Esophagus squamous epithelium (tissue), 5 donors: ENCODE measurements around the gene MBD4. TPM values are rescaled to one million over a fixed set of nuclear protein-coding genes. Genes with fewer than 3 reads are reported as not detected.

Experiments used
- DNase-seq: peaks from one replicate; lab custom pipeline; 2025; lab: John Stamatoyannopoulos, UW
- H3K27ac ChIP-seq, 4 donors: fragments of 200-600 bp; sonication (generic); one replicate each; pipeline ENCODE4 v1.5.1; 2016 to 2019; ENCODE audit warnings: mild to moderate bottlenecking in 1 of 4
- H3K27me3 ChIP-seq, 4 donors: fragments of 200-600 bp; sonication (generic); 1 replicate in 3 of 4; 2 replicates in 1 of 4; pipeline versions ENCODE4 v1.5.1 to v1.6.0; 2017 to 2021; ENCODE audit warnings: antibody characterized with exemption in 1 of 4
- H3K36me3 ChIP-seq, 3 donors: fragments of 200-600 bp; sonication (generic); one replicate each; pipeline ENCODE4 v1.5.1; 2016 to 2019
- H3K4me1 ChIP-seq, 3 donors: fragments of 200-600 bp; sonication (generic); one replicate each; pipeline ENCODE4 v1.5.1; 2017 to 2019
- H3K4me3 ChIP-seq, 4 donors: fragments of 200-600 bp; sonication (generic); 1 replicate in 3 of 4; 2 replicates in 1 of 4; pipeline ENCODE4 v1.5.1; 2016 to 2019; ENCODE audit warnings: mild to moderate bottlenecking in 2 of 4, moderate library complexity in 1 of 4
- H3K9me3 ChIP-seq, 3 donors: fragments of 200-600 bp; sonication (generic); one replicate each; pipeline ENCODE4 v1.5.1; 2016 to 2019
- POLR2A ChIP-seq, 4 donors: fragments of 450-650 bp; IDR thresholded peaks; one replicate each; pipeline ENCODE4 v1.6.1; 2017; ENCODE audit warnings: antibody characterized with exemption in 4 of 4, mild to moderate bottlenecking in 4 of 4, moderate library complexity in 3 of 4
- WGBS, 2 donors: methylation state at CpG; one replicate each; pipeline ENCODE4 v1.1.5; 2018; 5-methylcytosine and 5-hydroxymethylcytosine counted together
- intact Hi-C: fragments of 100-400 bp; cut with DNase I; formaldehyde crosslinking; loops from one replicate; pipeline ENCODE4 v1.15.0; 2022
- total RNA-seq, 4 donors: library from RNA; depleted of rRNA; stranded (reverse); fragments of >200 nt; gene quantifications; one replicate each; pipeline ENCODE4 v1.1.0, GENCODE V29; 2016
- TF ChIP-seq, protein P1 (sequence below), 6 experiments: fragments of 450-650 bp in 4 of 6; fragments of 200-600 bp in 2 of 6; sonication (generic) in 2 of 6; IDR thresholded peaks; one replicate each; pipeline ENCODE4 v1.5.1; 2016 to 2019; ENCODE audit warnings: antibody characterized with exemption in 6 of 6, mild to moderate bottlenecking in 4 of 6, moderate library complexity in 4 of 6
- donor health status: DM: yes; HTN: yes; CAD: no.

The MBD4 gene
- total RNA-seq, 4 donors from 2014 or later, result 10.9 to 21.5 (median 17.6) TPM

DNA sequence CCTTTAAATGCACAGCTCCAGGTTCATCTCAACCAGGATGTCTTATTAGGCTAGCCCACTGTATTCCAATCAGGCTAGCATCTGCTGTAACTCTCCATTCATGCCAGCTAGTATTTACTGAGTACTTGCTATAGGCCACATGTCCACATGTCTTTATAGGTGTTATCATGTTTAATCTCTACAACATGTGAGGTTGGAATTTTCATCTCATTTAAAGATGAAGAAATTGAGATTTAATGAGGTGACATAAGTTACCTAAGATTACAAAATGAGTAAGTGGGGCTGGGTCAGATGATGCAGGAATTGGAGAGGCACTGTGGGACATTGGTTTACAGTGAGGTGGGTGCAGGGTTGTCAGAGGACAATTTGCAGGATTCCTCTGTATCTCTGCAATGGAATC, 3.2 kb upstream of the MBD4 start:
- H3K4me1 ChIP-seq, result peaks cover 0 to 63% (median 31%) of the 10 kb centered on the region in 3 donors

DNA sequence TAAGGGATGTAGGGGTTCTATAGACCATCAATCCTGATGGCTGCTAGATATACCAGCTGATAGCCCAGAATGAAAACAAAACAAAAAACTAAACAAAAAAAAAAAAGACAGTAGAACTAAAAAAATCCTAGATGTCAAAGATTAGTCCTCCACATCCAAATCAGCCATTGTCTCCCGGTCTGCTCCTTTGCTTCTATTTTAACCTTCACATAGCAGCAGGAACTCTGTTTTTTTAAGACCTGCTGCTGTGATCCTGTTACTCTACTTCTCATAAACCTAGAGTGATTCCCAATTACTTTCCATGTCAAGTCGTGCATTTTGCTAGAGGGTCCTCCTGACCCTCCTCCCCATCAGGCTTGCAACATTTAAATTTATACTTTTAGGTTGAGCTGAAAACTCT, 2.7 kb upstream of the MBD4 start:
- no peaks in the 10 kb centered on the region for H3K9me3 ChIP-seq
- TF ChIP-seq POLR2A (IDR thresholded peaks at IDR 0.05), result no peak
- TF ChIP-seq, protein P1, sequence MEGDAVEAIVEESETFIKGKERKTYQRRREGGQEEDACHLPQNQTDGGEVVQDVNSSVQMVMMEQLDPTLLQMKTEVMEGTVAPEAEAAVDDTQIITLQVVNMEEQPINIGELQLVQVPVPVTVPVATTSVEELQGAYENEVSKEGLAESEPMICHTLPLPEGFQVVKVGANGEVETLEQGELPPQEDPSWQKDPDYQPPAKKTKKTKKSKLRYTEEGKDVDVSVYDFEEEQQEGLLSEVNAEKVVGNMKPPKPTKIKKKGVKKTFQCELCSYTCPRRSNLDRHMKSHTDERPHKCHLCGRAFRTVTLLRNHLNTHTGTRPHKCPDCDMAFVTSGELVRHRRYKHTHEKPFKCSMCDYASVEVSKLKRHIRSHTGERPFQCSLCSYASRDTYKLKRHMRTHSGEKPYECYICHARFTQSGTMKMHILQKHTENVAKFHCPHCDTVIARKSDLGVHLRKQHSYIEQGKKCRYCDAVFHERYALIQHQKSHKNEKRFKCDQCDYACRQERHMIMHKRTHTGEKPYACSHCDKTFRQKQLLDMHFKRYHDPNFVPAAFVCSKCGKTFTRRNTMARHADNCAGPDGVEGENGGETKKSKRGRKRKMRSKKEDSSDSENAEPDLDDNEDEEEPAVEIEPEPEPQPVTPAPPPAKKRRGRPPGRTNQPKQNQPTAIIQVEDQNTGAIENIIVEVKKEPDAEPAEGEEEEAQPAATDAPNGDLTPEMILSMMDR (IDR thresholded peaks at IDR 0.05), result no peak
- DNase-seq, result no peak
- no peak overlapping the region for H3K4me3 ChIP-seq
- 50 to 71% methylated on average over 2 of the region's 2 CpGs for WGBS, 2 donors
- intact Hi-C loops, result no loop called here
- peaks cover 0 to 6% (median 0%) of the 10 kb centered on the region in 3 donors for H3K36me3 ChIP-seq
- no peaks in the 10 kb centered on the region for H3K27me3 ChIP-seq
- H3K4me1 ChIP-seq, result peaks cover 0 to 67% (median 35%) of the 10 kb centered on the region in 3 donors
- H3K27ac ChIP-seq, result peak overlapping the region; percentile 12 to 92 (median 66)

More for the DNA sequence above, 3.2 kb upstream of the MBD4 start:
- peak overlapping the region in 2 of 4 donors; percentile 43 to 92 for H3K27ac ChIP-seq
- no peaks in the 10 kb centered on the region for H3K9me3 ChIP-seq
- intact Hi-C loops, result no loop called here
- no peak overlapping the region for H3K4me3 ChIP-seq
- no peaks in the 10 kb centered on the region for H3K27me3 ChIP-seq
- no peak for TF ChIP-seq POLR2A (IDR thresholded peaks at IDR 0.05)
- TF ChIP-seq, protein P1 (IDR thresholded peaks at IDR 0.05), result no peak
- H3K36me3 ChIP-seq, result peaks cover 0 to 1% (median 0%) of the 10 kb centered on the region in 3 donors
- no peak for DNase-seq

DNA sequence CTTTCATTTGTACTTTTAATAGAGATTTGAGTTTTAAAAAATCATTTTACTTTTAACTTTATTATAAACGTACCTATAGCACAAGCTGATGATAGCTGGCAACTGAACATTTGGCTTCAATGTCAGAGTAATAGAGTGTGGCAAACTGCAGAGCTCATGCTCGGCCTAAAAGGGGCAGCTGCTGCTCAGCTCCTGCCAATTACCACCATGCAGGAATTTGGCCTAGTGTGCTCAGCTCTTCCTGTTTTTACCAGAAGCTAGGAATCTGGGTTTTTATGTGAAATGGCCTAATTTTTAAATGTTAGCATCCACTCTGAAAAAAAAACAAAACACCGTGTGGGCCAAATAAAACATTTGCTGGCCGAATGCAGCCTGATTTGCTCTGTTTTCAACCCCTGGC, 2.0 kb upstream of the MBD4 start:
- intact Hi-C loops, result no loop called here
- H3K4me1 ChIP-seq, result peaks cover 0 to 72% (median 37%) of the 10 kb centered on the region in 3 donors
- peak overlapping the region in 2 of 4 donors; percentile 74 to 93 for H3K4me3 ChIP-seq
- no peaks in the 10 kb centered on the region for H3K9me3 ChIP-seq
- H3K27me3 ChIP-seq, result no peaks in the 10 kb centered on the region
- WGBS, 2 donors, result 29 to 44% methylated on average over 4 of the region's 4 CpGs
- TF ChIP-seq POLR2A (IDR thresholded peaks at IDR 0.05), result no peak
- TF ChIP-seq, protein P1 (IDR thresholded peaks at IDR 0.05), result no peak
- no peak for DNase-seq
- peak overlapping the region; percentile 12 to 99 (median 91) for H3K27ac ChIP-seq
- H3K36me3 ChIP-seq, result peaks cover 0 to 13% (median 0%) of the 10 kb centered on the region in 3 donors

DNA sequence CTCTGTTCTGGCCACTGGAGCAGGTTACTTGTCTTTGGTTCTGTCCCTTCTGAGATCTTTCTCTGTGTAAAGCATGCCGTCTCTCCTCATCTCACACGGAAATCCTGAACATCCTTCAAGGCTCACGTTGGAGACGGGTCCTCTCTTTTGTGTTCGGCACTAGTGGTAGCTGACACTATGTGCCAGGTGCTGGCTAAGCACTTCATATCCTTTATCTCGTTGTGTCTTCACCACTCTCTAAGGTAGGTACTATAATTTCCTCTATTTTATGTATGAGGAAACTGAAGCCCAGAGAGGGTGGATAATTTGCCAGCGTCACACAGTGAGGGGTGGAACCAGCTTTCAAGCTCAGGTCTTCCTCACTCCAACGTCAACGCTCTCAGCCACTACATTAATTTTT, 1.5 kb upstream of the MBD4 start:
- peak overlapping the region in 3 of 4 donors; percentile 64 to 93 (median 74) for H3K4me3 ChIP-seq
- TF ChIP-seq POLR2A (IDR thresholded peaks at IDR 0.05), result no peak
- TF ChIP-seq, protein P1 (IDR thresholded peaks at IDR 0.05), result no peak
- H3K9me3 ChIP-seq, result no peaks in the 10 kb centered on the region
- no peak for DNase-seq
- intact Hi-C loops, result no loop called here
- peaks cover 0 to 78% (median 37%) of the 10 kb centered on the region in 3 donors for H3K4me1 ChIP-seq
- H3K36me3 ChIP-seq, result peaks cover 0 to 18% (median 0%) of the 10 kb centered on the region in 3 donors
- peak overlapping the region; percentile 89 to 99 (median 91) for H3K27ac ChIP-seq
- H3K27me3 ChIP-seq, result no peaks in the 10 kb centered on the region
- WGBS, 2 donors, result 10 to 37% methylated on average over 9 of the region's 9 CpGs

DNA sequence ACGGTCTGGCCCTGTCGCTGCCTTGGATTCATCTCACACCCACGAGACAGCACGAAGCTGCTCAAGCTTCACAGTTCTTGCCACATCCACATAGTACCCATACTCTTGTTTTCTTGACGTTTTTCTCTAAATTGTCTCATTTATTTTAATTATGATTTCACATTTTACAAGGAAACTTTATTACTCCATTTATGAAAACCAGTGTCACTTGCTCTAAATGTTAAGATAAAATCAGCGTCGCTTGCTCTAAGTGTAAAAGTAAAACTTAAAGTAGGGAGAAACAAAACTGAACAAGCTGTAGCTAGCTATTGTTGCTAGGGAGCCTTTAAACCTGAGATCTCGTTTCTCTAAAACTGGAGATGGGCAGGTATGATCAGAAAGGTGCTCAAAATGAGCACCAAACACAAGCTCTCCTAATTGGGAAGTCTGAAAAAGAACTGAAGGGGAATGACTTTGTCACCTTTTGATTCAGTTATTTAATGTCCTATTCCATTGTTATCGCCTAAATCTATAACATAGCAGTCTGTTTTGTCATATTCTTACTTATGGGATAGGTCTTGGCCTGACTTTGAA, 956 bp upstream of the MBD4 start:
- intact Hi-C loops, result no loop called here

More for the DNA sequence above, 956 bp upstream of the MBD4 start:
- H3K9me3 ChIP-seq, result no peaks in the 10 kb centered on the region
- H3K4me3 ChIP-seq, result peak overlapping the region; percentile 64 to 93 (median 84)
- H3K36me3 ChIP-seq, result peaks cover 0 to 23% (median 0%) of the 10 kb centered on the region in 3 donors
- DNase-seq, result no peak
- WGBS, 2 donors, result 3% methylated on average over 9 of the region's 9 CpGs
- no peaks in the 10 kb centered on the region for H3K27me3 ChIP-seq
- peaks cover 0 to 80% (median 37%) of the 10 kb centered on the region in 3 donors for H3K4me1 ChIP-seq
- H3K27ac ChIP-seq, result peak overlapping the region; percentile 89 to 99 (median 91)
- no peak for TF ChIP-seq POLR2A (IDR thresholded peaks at IDR 0.05)
- TF ChIP-seq, protein P1 (IDR thresholded peaks at IDR 0.05), result no peak
